PC-9 (cell line): Measurements from ENCODE around the gene BAX.

Experiments
- EZH2 ChIP-seq: fragments of 200-600 bp; sonication (generic); IDR thresholded peaks from 2 replicates; pipeline ENCODE4 v1.8.0; 2017; ENCODE audit warnings: antibody characterized with exemption, low read depth
- TF ChIP-seq, protein P1 (sequence below): fragments of 200-600 bp; sonication (generic); conservative IDR thresholded peaks from 2 replicates; pipeline ENCODE4 v1.6.1; 2017; ENCODE audit warnings: mixed run types, antibody characterized with exemption, mild to moderate bottlenecking, moderate library complexity

DNA sequence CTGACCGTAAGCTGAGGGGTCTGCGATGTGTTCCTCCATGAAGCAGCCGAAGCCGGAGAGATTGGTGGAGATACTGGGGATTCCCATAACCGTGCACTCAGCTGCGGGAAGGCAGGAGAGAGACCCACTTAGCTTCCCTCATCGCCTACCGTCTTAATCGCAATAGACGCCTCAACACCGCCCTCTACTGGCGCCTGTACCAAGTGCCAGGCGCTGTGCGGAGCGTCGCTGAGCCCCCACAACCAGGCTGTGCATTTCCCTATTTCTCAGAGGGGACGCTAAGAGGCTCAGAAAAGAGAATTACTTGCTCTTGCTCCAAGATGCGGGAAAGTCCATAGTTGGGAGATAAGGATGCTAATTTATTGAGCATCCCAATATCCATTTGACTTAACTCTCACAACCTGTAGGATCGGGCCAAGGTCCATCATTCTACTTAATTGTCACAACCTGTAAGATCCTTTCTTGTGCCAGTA is 16.3 kb downstream of the BAX start:
- no peak for TF ChIP-seq EZH2
- TF ChIP-seq, protein P1, sequence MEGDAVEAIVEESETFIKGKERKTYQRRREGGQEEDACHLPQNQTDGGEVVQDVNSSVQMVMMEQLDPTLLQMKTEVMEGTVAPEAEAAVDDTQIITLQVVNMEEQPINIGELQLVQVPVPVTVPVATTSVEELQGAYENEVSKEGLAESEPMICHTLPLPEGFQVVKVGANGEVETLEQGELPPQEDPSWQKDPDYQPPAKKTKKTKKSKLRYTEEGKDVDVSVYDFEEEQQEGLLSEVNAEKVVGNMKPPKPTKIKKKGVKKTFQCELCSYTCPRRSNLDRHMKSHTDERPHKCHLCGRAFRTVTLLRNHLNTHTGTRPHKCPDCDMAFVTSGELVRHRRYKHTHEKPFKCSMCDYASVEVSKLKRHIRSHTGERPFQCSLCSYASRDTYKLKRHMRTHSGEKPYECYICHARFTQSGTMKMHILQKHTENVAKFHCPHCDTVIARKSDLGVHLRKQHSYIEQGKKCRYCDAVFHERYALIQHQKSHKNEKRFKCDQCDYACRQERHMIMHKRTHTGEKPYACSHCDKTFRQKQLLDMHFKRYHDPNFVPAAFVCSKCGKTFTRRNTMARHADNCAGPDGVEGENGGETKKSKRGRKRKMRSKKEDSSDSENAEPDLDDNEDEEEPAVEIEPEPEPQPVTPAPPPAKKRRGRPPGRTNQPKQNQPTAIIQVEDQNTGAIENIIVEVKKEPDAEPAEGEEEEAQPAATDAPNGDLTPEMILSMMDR, result peak; percentile 97
